Measurements from ENCODE around the gene ATP6V0E1.

GRCh38 chr5:173003360-173003759 is 19.8 kb downstream of the ATP6V0E1 start:
- no peak for TF ChIP-seq CTCF (IDR thresholded peaks at IDR 0.05)
- TF ChIP-seq ZFX (IDR thresholded peaks at IDR 0.05; ENCODE audit: borderline replicate concordance): no peak
